IPS-15b (cell line): ENCODE measurements around the gene IQSEC2.

Experiments used
- H3K27me3 ChIP-seq: one replicate; pipeline ENCODE4 v1.6.1; 2013; ENCODE audit warnings: low read length; ENCODE audit not compliant: control insufficient read depth, insufficient read depth
- H3K36me3 ChIP-seq: one replicate; pipeline ENCODE4 v1.6.1; 2013; ENCODE audit warnings: low read length; ENCODE audit not compliant: control insufficient read depth, insufficient read depth
- H3K4me1 ChIP-seq: one replicate; pipeline ENCODE4 v1.6.1; 2013; ENCODE audit warnings: mild to moderate bottlenecking, low read length; ENCODE audit not compliant: control insufficient read depth, insufficient read depth
- H3K4me3 ChIP-seq: one replicate; pipeline ENCODE4 v1.5.1; 2013; ENCODE audit warnings: low read depth, low read length
- H3K9ac ChIP-seq: one replicate; pipeline ENCODE4 v1.6.1; 2013; ENCODE audit warnings: low read depth, mild to moderate bottlenecking, low read length
- H3K9me3 ChIP-seq: one replicate; pipeline ENCODE4 v1.6.1; 2013; ENCODE audit warnings: mild to moderate bottlenecking, low read length; ENCODE audit not compliant: control insufficient read depth, insufficient read depth

IQSEC2 gene

GRCh38 chrX:53300157-53300556 lies 18.8 kb upstream of the IQSEC2 start:
- no peaks in the 10 kb centered on the region for H3K36me3 ChIP-seq
- no peaks in the 10 kb centered on the region for H3K4me1 ChIP-seq
- no peak overlapping the region for H3K4me3 ChIP-seq
- no peaks in the 10 kb centered on the region for H3K27me3 ChIP-seq
- no peak overlapping the region for H3K9ac ChIP-seq
- no peaks in the 10 kb centered on the region for H3K9me3 ChIP-seq

GRCh38 chrX:53294024-53294648 lies 12.8 kb upstream of the IQSEC2 start:
- Histone ChIP-seq H3K9me3 (no peaks in the 10 kb centered on the region), H3K4me1 (no peaks in the 10 kb centered on the region), H3K27me3 (no peaks in the 10 kb centered on the region), H3K36me3 (no peaks in the 10 kb centered on the region), H3K9ac (no peak overlapping the region), H3K4me3 (no peak overlapping the region)

DNA sequence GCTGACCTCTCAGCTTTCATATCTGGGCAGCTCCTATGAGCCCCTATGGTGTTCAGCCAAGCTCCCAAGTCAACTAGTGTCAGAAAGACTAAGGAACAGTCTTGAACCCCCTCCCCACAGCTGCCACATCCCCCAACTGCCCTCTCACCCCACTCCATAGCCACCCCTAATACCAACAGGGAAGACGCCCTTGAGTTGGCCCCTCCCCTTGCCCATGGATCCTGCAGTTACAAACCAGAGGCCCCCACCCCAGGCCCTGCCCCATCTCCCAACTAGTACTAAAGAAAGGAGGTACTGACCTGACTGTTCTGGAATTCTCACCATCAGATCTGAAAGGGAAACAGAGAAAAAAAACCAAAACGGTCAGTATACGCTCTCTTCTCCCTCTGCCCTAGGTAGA lies 10.2 kb upstream of the IQSEC2 start:
- H3K9me3 ChIP-seq, result no peaks in the 10 kb centered on the region
- no peaks in the 10 kb centered on the region for H3K27me3 ChIP-seq
- H3K4me3 ChIP-seq, result no peak overlapping the region
- peaks cover 2% of the 10 kb centered on the region for H3K4me1 ChIP-seq
- no peak overlapping the region for H3K9ac ChIP-seq
- H3K36me3 ChIP-seq, result no peaks in the 10 kb centered on the region

DNA sequence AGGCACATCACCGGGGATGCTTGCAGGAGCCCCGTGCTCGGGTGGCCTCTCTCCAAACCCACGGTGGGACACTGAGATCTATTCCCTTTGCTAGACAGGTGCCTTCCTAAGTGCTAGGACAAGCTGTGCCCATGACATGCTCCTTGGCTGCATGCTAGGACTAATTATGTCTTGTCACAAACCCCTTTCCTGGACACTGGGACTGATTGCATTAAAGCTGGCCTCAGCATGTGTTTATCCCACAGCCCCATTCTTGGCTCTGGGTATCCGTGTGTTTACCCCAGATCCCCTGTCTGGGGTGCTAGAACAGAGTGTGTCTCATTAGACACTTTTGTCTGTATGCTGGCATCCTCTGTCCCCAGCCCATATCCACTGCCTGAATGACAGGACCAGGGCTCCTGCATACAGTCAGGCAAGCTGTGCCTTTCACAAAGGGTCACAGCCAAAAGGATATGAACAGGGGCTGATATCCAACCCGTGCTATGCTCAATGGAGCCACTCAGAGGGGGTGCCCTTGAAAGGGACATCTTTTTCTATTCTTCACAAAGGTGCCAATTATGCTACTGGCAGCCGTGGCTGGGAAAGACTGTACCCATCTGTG lies 9.2 kb upstream of the IQSEC2 start:
- peaks cover 2% of the 10 kb centered on the region for H3K4me1 ChIP-seq
- H3K36me3 ChIP-seq, result no peaks in the 10 kb centered on the region
- H3K9me3 ChIP-seq, result peaks cover 3% of the 10 kb centered on the region
- H3K9ac ChIP-seq, result no peak overlapping the region
- no peaks in the 10 kb centered on the region for H3K27me3 ChIP-seq
- H3K4me3 ChIP-seq, result no peak overlapping the region

DNA sequence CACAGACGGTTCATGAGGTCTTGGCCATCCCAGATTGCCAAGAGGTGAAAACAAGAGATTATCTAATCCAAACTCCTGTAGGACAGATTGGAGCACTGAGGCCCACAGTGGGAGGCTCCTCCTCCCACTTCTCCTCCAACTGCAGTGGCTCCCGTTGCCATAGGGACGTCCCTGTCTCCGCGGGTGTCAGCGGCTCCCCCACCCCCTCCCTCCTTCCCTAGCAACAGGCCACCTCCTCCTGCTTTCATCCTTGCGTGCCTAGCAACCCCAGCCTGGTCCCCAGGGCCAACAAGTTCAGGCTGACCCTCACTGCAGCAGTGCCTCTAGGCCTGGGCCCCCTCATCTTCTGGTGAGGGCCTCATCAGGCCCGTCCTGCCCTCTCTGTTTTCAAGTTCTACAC lies 6.8 kb upstream of the IQSEC2 start:
- H3K4me3 ChIP-seq, result no peak overlapping the region
- H3K9me3 ChIP-seq, result peaks cover 3% of the 10 kb centered on the region
- peaks cover 2% of the 10 kb centered on the region for H3K4me1 ChIP-seq
- no peaks in the 10 kb centered on the region for H3K27me3 ChIP-seq
- H3K9ac ChIP-seq, result no peak overlapping the region
- H3K36me3 ChIP-seq, result no peaks in the 10 kb centered on the region

GRCh38 chrX:53287493-53288138 lies 6.2 kb upstream of the IQSEC2 start:
- Histone ChIP-seq H3K36me3 (no peaks in the 10 kb centered on the region), H3K4me1 (peaks cover 2% of the 10 kb centered on the region), H3K9ac (no peak overlapping the region), H3K4me3 (no peak overlapping the region), H3K27me3 (no peaks in the 10 kb centered on the region), H3K9me3 (peaks cover 3% of the 10 kb centered on the region)

DNA sequence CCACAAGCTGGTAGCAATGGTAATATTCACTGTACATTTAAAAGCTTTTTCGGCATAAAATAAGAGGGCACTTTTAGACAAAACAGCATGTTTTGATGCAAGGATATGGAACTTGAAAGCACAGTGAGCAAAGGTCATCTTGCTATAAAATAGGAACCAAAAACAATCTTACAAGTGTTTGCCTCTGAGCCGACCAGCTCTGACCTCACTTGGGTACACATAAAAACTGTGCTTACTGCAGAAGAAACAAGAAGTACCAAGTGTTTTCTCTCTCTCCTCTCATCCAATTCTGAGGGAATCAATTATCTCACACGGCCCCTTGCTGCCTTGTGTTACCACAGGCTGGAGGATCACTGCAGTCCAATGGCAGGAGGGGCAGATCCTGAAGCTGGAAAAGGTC lies 4.8 kb upstream of the IQSEC2 start:
- Histone ChIP-seq H3K4me3 (no peak overlapping the region), H3K27me3 (no peaks in the 10 kb centered on the region), H3K9ac (no peak overlapping the region), H3K36me3 (no peaks in the 10 kb centered on the region), H3K4me1 (peaks cover 2% of the 10 kb centered on the region), H3K9me3 (peaks cover 3% of the 10 kb centered on the region)

DNA sequence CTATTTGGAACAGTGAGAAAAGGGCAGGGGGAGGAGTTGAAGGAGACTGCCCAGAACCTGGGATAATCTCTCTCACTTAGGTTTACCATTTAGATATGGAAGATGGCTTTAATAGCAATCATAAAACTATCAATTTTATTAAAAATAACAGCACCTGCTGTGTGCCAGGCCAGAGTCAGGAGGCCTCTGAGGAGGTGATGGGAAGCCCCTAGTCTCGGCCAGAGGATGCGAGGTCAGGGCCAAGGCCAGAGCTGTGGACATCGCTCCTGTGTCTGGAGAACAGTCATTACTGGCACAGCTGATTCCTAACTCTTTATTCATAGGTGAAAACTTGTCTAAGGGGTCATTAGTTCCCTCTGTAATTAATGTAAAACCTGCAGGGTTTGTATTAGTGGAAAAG lies 4.2 kb upstream of the IQSEC2 start:
- no peak overlapping the region for H3K9ac ChIP-seq
- peaks cover 3% of the 10 kb centered on the region for H3K9me3 ChIP-seq
- no peaks in the 10 kb centered on the region for H3K36me3 ChIP-seq
- H3K4me1 ChIP-seq, result peaks cover 2% of the 10 kb centered on the region
- no peaks in the 10 kb centered on the region for H3K27me3 ChIP-seq
- no peak overlapping the region for H3K4me3 ChIP-seq

DNA sequence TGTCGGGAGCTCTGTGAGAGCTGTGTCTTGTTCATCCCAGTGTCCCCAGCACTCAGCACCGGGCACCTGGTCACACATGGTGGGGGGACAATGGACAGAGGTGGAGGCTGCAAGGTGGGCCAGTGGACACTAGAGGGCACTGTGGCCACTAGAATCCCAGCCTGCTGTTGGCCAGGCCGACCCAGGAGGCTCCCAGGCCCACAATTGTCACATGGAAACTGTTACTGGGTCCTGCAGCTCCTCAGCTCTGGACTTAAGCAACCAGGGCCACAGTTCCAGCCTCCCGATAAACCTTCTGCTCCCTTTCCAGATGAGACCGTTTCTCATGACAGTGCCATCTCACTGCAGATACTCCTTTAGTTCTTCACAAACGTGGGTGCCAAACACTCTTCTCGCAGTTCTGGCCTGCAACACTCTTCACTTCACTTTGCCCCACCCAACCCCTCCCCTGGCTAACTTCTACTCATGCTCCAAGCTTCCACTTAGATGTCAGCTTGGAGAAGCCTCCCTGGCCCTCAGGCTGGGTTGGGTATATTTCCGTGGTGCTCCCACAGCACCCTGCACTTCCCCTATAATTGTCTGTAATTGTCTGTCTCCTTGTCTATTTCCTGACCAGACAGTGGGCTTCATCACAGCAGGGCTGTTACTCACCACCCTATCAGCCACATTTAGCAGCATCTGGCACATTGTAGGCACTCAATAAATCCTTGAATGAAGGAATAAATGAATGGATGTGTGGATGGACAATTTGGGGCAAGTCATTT lies 3.5 kb upstream of the IQSEC2 start:
- H3K9ac ChIP-seq, result no peak overlapping the region
- peaks cover 2% of the 10 kb centered on the region for H3K4me1 ChIP-seq
- peaks cover 3% of the 10 kb centered on the region for H3K9me3 ChIP-seq

DNA sequence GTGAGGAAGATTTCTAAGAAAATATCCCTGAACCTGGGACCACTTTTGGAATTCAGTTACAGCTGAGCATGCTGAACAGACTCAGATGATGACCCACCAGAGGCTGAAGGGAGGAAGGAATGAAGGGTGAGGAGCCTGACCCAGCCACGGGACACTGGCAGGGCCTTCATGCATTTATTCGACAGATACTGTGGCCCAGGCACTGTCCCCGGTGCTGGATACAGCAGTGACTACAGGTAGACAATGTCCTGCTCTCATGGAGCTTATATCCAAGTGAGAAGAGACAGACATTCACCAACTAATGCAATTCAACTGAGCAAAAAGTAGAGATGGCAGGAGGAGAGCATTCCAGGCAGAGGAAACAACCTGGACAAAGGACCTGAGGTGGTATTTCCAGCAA lies 2.2 kb upstream of the IQSEC2 start:
- no peak overlapping the region for H3K9ac ChIP-seq
- no peaks in the 10 kb centered on the region for H3K27me3 ChIP-seq
- H3K36me3 ChIP-seq, result no peaks in the 10 kb centered on the region
- H3K4me1 ChIP-seq, result no peaks in the 10 kb centered on the region
- H3K4me3 ChIP-seq, result no peak overlapping the region
- peaks cover 3% of the 10 kb centered on the region for H3K9me3 ChIP-seq

More for the DNA sequence above, 3.5 kb upstream of the IQSEC2 start:
- Histone ChIP-seq H3K36me3 (no peaks in the 10 kb centered on the region), H3K4me3 (no peak overlapping the region), H3K27me3 (no peaks in the 10 kb centered on the region)

- no peaks in the 10 kb centered on the region for H3K27me3 ChIP-seq
- no peak overlapping the region for H3K9ac ChIP-seq
- H3K4me3 ChIP-seq, result no peak overlapping the region
- peaks cover 3% of the 10 kb centered on the region for H3K9me3 ChIP-seq
- no peaks in the 10 kb centered on the region for H3K4me1 ChIP-seq
- H3K36me3 ChIP-seq, result no peaks in the 10 kb centered on the region
Measured at GRCh38 chrX:53283099-53283498, 1.7 kb upstream of the IQSEC2 start.
